ENCODE data around the gene CLSTN1. TPM values are rescaled to one million over a fixed set of nuclear protein-coding genes. Genes with fewer than 3 reads are reported as not detected.

CLSTN1 gene
- total and polyA plus RNA-seq, 5 experiments from 2014 or later = 10.7 to 63.1 (median 32.3) TPM

- POLR2A ChIA-PET = interaction anchor here (0.6 to 1.4 kb wide), 5 partner anchors 41 to 159 kb away, joined by 3 to 5 read pairs (median 4); no protein-coding TSS in a partner anchor
- ATAC-seq = no peak
- Mint-ChIP-seq H3K27me3 (no peaks in the 10 kb centered on the region), H3K4me1 (peaks cover 18 to 42% (median 32%) of the 10 kb centered on the region in 4 donors), H3K9me3 (no peaks in the 10 kb centered on the region), H3K4me3 (no peak overlapping the region), H3K36me3 (no peaks in the 10 kb centered on the region), H3K27ac (peak overlapping the region in 2 of 10 donors; percentile 31 to 56)
- no peak for DNase-seq
These were observed 38.4 kb downstream of the CLSTN1 start for GRCh38 chr1:9785406-9785805.

- Mint-ChIP-seq H3K27me3 (no peaks in the 10 kb centered on the region), H3K36me3 (no peaks in the 10 kb centered on the region), H3K27ac (peak overlapping the region in 5 of 10 donors; percentile 26 to 89 (median 44)), H3K4me1 (peaks cover 18 to 39% (median 31%) of the 10 kb centered on the region in 4 donors), H3K9me3 (no peaks in the 10 kb centered on the region), H3K4me3 (peak overlapping the region in 1 of 10 donors; percentile 63)
- peak; percentile 41 to 82 (median 62) for DNase-seq
- POLR2A ChIA-PET = interaction anchor here (0.6 to 1.4 kb wide), 7 partner anchors 20 to 629 kb away, joined by 3 to 5 read pairs (median 3); no protein-coding TSS in a partner anchor
- ATAC-seq = peak; percentile 28 to 51
These were observed 39.1 kb downstream of the CLSTN1 start for GRCh38 chr1:9784508-9785133.

GRCh38 chr1:9782897-9783296 is 40.9 kb downstream of the CLSTN1 start:
- no peak for DNase-seq
- no peak for ATAC-seq

GRCh38 chr1:9782116-9782751 is 41.5 kb downstream of the CLSTN1 start:
- POLR2A ChIA-PET = interaction anchor here (0.9 kb wide), 1 partner anchor 65 kb away, joined by 3 read pairs; no protein-coding TSS in a partner anchor
- no peak overlapping the region for H3K4me3 Mint-ChIP-seq
- H3K27ac Mint-ChIP-seq = no peak overlapping the region
- DNase-seq = no peak
- H3K36me3 Mint-ChIP-seq = no peaks in the 10 kb centered on the region
- H3K27me3 Mint-ChIP-seq = no peaks in the 10 kb centered on the region
- ATAC-seq = no peak
- peaks cover 11 to 26% (median 21%) of the 10 kb centered on the region in 4 donors for H3K4me1 Mint-ChIP-seq
- H3K9me3 Mint-ChIP-seq = no peaks in the 10 kb centered on the region

More at GRCh38 chr1:9782897-9783296, 40.9 kb downstream of the CLSTN1 start:
- Mint-ChIP-seq H3K27ac (no peak overlapping the region), H3K4me1 (peaks cover 14 to 29% (median 24%) of the 10 kb centered on the region in 4 donors), H3K36me3 (no peaks in the 10 kb centered on the region), H3K9me3 (no peaks in the 10 kb centered on the region), H3K4me3 (no peak overlapping the region), H3K27me3 (no peaks in the 10 kb centered on the region)
- POLR2A ChIA-PET = no interaction called here

GRCh38 chr1:9780554-9781110 is 43.1 kb downstream of the CLSTN1 start:
- ATAC-seq (no peak), DNase-seq (no peak)
- Mint-ChIP-seq H3K27me3 (no peaks in the 10 kb centered on the region), H3K27ac (no peak overlapping the region), H3K36me3 (peaks cover 0 to 2% (median 0%) of the 10 kb centered on the region in 3 donors), H3K9me3 (no peaks in the 10 kb centered on the region), H3K4me1 (peaks cover 12 to 28% (median 21%) of the 10 kb centered on the region in 4 donors), H3K4me3 (no peak overlapping the region)
- POLR2A ChIA-PET = interaction anchor here (1.0 kb wide), 2 partner anchors 10 to 154 kb away, joined by 3 to 4 read pairs; no protein-coding TSS in a partner anchor

- H3K27ac Mint-ChIP-seq = peak overlapping the region in 1 of 10 donors; percentile 72
- H3K4me3 Mint-ChIP-seq = no peak overlapping the region
- H3K27me3 Mint-ChIP-seq = no peaks in the 10 kb centered on the region
- DNase-seq (no peak), ATAC-seq (no peak)
- H3K36me3 Mint-ChIP-seq = peaks cover 0 to 2% (median 0%) of the 10 kb centered on the region in 3 donors
- no peaks in the 10 kb centered on the region for H3K9me3 Mint-ChIP-seq
- POLR2A ChIA-PET = interaction anchor here (0.5 to 0.7 kb wide), 2 partner anchors 226 to 252 kb away, joined by 3 to 8 read pairs; no protein-coding TSS in a partner anchor
- peaks cover 11 to 34% (median 18%) of the 10 kb centered on the region in 4 donors for H3K4me1 Mint-ChIP-seq
These were observed 44.9 kb downstream of the CLSTN1 start for GRCh38 chr1:9778905-9779304.

- Mint-ChIP-seq H3K9me3 (no peaks in the 10 kb centered on the region), H3K4me3 (peak overlapping the region in 1 of 10 donors; percentile 14), H3K36me3 (peaks cover 0 to 21% (median 9%) of the 10 kb centered on the region in 3 donors), H3K27me3 (no peaks in the 10 kb centered on the region), H3K4me1 (peaks cover 12 to 35% (median 18%) of the 10 kb centered on the region in 4 donors), H3K27ac (peak overlapping the region in 2 of 10 donors; percentile 3 to 78)
- POLR2A ChIA-PET = interaction anchor here (0.7 kb wide), 1 partner anchor 1178 kb away, joined by 3 read pairs; no protein-coding TSS in a partner anchor
- ATAC-seq = no peak
- DNase-seq = no peak
These were observed 47.1 kb downstream of the CLSTN1 start for GRCh38 chr1:9776685-9777084.

GRCh38 chr1:9774712-9775679 is 48.8 kb downstream of the CLSTN1 start:
- no peak for ATAC-seq
- no peak overlapping the region for H3K4me3 Mint-ChIP-seq
- H3K4me1 Mint-ChIP-seq = peaks cover 12 to 32% (median 18%) of the 10 kb centered on the region in 4 donors
- H3K27me3 Mint-ChIP-seq = no peaks in the 10 kb centered on the region
- peak overlapping the region in 3 of 10 donors; percentile 3 to 48 (median 20) for H3K27ac Mint-ChIP-seq
- POLR2A ChIA-PET = no interaction called here
- H3K36me3 Mint-ChIP-seq = peaks cover 0 to 34% (median 9%) of the 10 kb centered on the region in 3 donors
- DNase-seq = no peak
- H3K9me3 Mint-ChIP-seq = no peaks in the 10 kb centered on the region

- no peaks in the 10 kb centered on the region for H3K27me3 Mint-ChIP-seq
- H3K9me3 Mint-ChIP-seq = no peaks in the 10 kb centered on the region
- H3K36me3 Mint-ChIP-seq = peaks cover 0 to 39% (median 9%) of the 10 kb centered on the region in 3 donors
- no peak for DNase-seq
- H3K4me1 Mint-ChIP-seq = peaks cover 0 to 31% (median 4%) of the 10 kb centered on the region in 4 donors
- no peak overlapping the region for H3K4me3 Mint-ChIP-seq
- H3K27ac Mint-ChIP-seq = peak overlapping the region in 1 of 10 donors; percentile 31
- ATAC-seq = peak in 1 of 2 donors; percentile 59
- POLR2A ChIA-PET = interaction anchor here (0.8 kb wide), 1 partner anchor 11 kb away, joined by 3 read pairs; no protein-coding TSS in a partner anchor
These were observed 53.5 kb downstream of the CLSTN1 start for GRCh38 chr1:9770298-9770697.

- Mint-ChIP-seq H3K4me1 (peaks cover 0 to 31% (median 8%) of the 10 kb centered on the region in 4 donors), H3K9me3 (no peaks in the 10 kb centered on the region)
These were observed 54.8 kb downstream of the CLSTN1 start for GRCh38 chr1:9768983-9769382.

GRCh38 chr1:9767964-9768668 is 55.6 kb downstream of the CLSTN1 start:
- Mint-ChIP-seq H3K4me1 (peaks cover 3 to 34% (median 11%) of the 10 kb centered on the region in 4 donors), H3K36me3 (peaks cover 0 to 43% (median 8%) of the 10 kb centered on the region in 3 donors), H3K4me3 (peak overlapping the region in 1 of 10 donors; percentile 6), H3K27ac (peak overlapping the region in 6 of 10 donors; percentile 19 to 83 (median 56)), H3K27me3 (no peaks in the 10 kb centered on the region), H3K9me3 (no peaks in the 10 kb centered on the region)
- ATAC-seq (peak in 1 of 2 donors; percentile 22), DNase-seq (peak in 3 of 10 donors; percentile 2 to 16 (median 9))
- POLR2A ChIA-PET = no interaction called here

More at GRCh38 chr1:9768983-9769382, 54.8 kb downstream of the CLSTN1 start:
- ATAC-seq = no peak
- no peaks in the 10 kb centered on the region for H3K27me3 Mint-ChIP-seq
- peaks cover 0 to 42% (median 9%) of the 10 kb centered on the region in 3 donors for H3K36me3 Mint-ChIP-seq
- H3K27ac Mint-ChIP-seq = peak overlapping the region in 3 of 10 donors; percentile 13 to 66 (median 15)
- POLR2A ChIA-PET = no interaction called here
- DNase-seq = no peak
- H3K4me3 Mint-ChIP-seq = no peak overlapping the region

All from naive thymus-derived CD8-positive, alpha-beta T cell (primary cell).